Ovary (tissue), 3 donors: ENCODE measurements around the gene RHBDD2.
"Not testable (repeated sequence)": the region's sequence is repeated elsewhere in the genome, so short reads cannot be mapped to it uniquely, and the experiment has no call there.

Experiments
- EP300 ChIP-seq: sonication (generic); formaldehyde crosslinking; IDR thresholded peaks from one replicate; pipeline ENCODE4 v1.6.1; 2017; ENCODE audit warnings: antibody characterized with exemption
- POLR2A ChIP-seq: fragments of 450-650 bp; IDR thresholded peaks from one replicate; pipeline ENCODE4 v1.6.1; 2017; ENCODE audit warnings: antibody characterized with exemption, mild to moderate bottlenecking, moderate library complexity
- TF ChIP-seq, protein P1 (sequence below), 3 donors: fragments of 450-650 bp in 2 of 3; fragments of 200-600 bp in 1 of 3; IDR thresholded peaks; one replicate each; pipeline versions ENCODE4 v1.5.1 to v1.8.0; 2016 to 2022; ENCODE audit warnings: antibody characterized with exemption in 3 of 3, mild to moderate bottlenecking in 1 of 3
- donor health status: DM: no; HTN: no; CAD: no.

DNA sequence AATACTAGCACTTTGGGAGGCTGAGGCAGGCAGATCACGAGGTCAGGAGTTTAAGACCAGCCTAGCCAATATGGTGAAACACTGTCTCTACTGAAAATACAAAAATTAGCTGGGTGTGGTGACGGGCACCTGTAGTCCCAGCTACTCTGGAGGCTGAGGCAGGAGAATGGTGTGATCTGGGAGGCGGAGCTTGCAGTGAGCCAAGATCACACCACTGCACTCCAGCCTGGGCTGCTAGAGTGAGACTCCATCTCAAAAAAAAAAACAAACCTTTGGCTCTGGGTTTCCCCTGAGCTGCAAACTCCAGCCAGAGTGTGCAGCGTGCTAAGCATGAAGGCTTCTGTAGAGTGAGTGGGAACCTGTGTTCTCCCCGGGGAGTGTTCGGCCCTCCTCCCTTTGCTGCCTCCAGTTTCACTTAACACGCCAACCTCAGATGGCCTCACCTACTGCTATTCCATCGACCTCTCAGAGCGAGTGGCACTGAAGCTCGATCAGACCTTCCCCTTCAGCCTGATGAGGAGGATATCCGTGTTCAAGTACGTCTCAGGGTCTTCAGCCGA is 4.5 kb downstream of the RHBDD2 start:
- TF ChIP-seq, protein P1, sequence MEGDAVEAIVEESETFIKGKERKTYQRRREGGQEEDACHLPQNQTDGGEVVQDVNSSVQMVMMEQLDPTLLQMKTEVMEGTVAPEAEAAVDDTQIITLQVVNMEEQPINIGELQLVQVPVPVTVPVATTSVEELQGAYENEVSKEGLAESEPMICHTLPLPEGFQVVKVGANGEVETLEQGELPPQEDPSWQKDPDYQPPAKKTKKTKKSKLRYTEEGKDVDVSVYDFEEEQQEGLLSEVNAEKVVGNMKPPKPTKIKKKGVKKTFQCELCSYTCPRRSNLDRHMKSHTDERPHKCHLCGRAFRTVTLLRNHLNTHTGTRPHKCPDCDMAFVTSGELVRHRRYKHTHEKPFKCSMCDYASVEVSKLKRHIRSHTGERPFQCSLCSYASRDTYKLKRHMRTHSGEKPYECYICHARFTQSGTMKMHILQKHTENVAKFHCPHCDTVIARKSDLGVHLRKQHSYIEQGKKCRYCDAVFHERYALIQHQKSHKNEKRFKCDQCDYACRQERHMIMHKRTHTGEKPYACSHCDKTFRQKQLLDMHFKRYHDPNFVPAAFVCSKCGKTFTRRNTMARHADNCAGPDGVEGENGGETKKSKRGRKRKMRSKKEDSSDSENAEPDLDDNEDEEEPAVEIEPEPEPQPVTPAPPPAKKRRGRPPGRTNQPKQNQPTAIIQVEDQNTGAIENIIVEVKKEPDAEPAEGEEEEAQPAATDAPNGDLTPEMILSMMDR (IDR thresholded peaks at IDR 0.05): not testable (repeated sequence)
- not testable (repeated sequence) for TF ChIP-seq POLR2A, EP300
